Suprapubic skin (tissue), 4 donors: ENCODE results near the gene NR3C2. TPM values are rescaled to one million over a fixed set of nuclear protein-coding genes. Genes with fewer than 3 reads are reported as not detected.

Source experiments
- DNase-seq, 2 donors: peaks; one replicate each; pipeline ENCODE4 v3.0.0-alpha.2; 2019; ENCODE audit warnings: low spot score in 2 of 2
- H3K27ac ChIP-seq: fragments of 200-600 bp; sonication (generic); one replicate; pipeline ENCODE4 v1.5.1; 2019
- H3K27me3 ChIP-seq: fragments of 200-600 bp; sonication (generic); one replicate; pipeline ENCODE4 v1.5.1; 2019
- H3K36me3 ChIP-seq: fragments of 200-600 bp; sonication (generic); one replicate; pipeline ENCODE4 v1.5.1; 2019
- H3K4me1 ChIP-seq: fragments of 200-600 bp; sonication (generic); one replicate; pipeline ENCODE4 v1.5.1; 2019
- H3K4me3 ChIP-seq: fragments of 200-600 bp; sonication (generic); one replicate; pipeline ENCODE4 v1.5.1; 2019; ENCODE audit warnings: mild to moderate bottlenecking
- H3K9me3 ChIP-seq: fragments of 200-600 bp; sonication (generic); one replicate; pipeline ENCODE4 v1.5.1; 2019
- CTCF ChIP-seq, 2 donors: fragments of 200-600 bp in 1 of 2; fragments of 450-650 bp in 1 of 2; sonication (generic) in 1 of 2; IDR thresholded peaks; one replicate each; pipeline ENCODE4 v1.5.1; 2016 to 2019; ENCODE audit warnings: antibody characterized with exemption in 2 of 2, mild to moderate bottlenecking in 1 of 2, moderate library complexity in 1 of 2
- EP300 ChIP-seq: sonication (generic); formaldehyde crosslinking; IDR thresholded peaks from one replicate; pipeline ENCODE4 v1.6.1; 2017; ENCODE audit warnings: antibody characterized with exemption
- POLR2A ChIP-seq, 2 donors: fragments of 450-650 bp; IDR thresholded peaks; one replicate each; pipeline ENCODE4 v1.6.1; 2017; ENCODE audit warnings: antibody characterized with exemption in 2 of 2, mild to moderate bottlenecking in 2 of 2, moderate library complexity in 2 of 2
- POLR2AphosphoS5 ChIP-seq, 3 donors: sonication (generic); formaldehyde crosslinking; IDR thresholded peaks; one replicate each; pipeline ENCODE4 v1.6.1; 2017; ENCODE audit warnings: antibody characterized with exemption in 3 of 3
- WGBS: methylation state at CpG from one replicate; pipeline ENCODE4 v1.1.5; 2018; 5-methylcytosine and 5-hydroxymethylcytosine counted together
- total RNA-seq, 4 donors: library from RNA; depleted of rRNA; stranded (reverse); fragments of >200 nt; gene quantifications; one replicate each; pipeline ENCODE4 v1.1.0, GENCODE V29; 2016

NR3C2 gene
- total RNA-seq, 4 donors from 2014 or later = 7.3 to 12.1 (median 11.0) TPM

- Histone ChIP-seq H3K4me1 (peaks cover 5% of the 10 kb centered on the region), H3K27ac (no peak overlapping the region), H3K9me3 (no peaks in the 10 kb centered on the region), H3K27me3 (no peaks in the 10 kb centered on the region), H3K36me3 (no peaks in the 10 kb centered on the region), H3K4me3 (no peak overlapping the region)
- no peak for DNase-seq
- TF ChIP-seq EP300 = no peak
- TF ChIP-seq CTCF (IDR thresholded peaks at IDR 0.05) = no peak
- no peak for TF ChIP-seq POLR2A (IDR thresholded peaks at IDR 0.05)
- WGBS = 78% methylated on average over 3 of the region's 3 CpGs
These were observed 171.0 kb downstream of the NR3C2 start for GRCh38 chr4:148271166-148271565.

- DNase-seq = no peak
- Histone ChIP-seq H3K4me3 (no peak overlapping the region), H3K9me3 (no peaks in the 10 kb centered on the region), H3K27me3 (no peaks in the 10 kb centered on the region), H3K27ac (no peak overlapping the region), H3K4me1 (peaks cover 5% of the 10 kb centered on the region), H3K36me3 (no peaks in the 10 kb centered on the region)
- 9% methylated on average over 1 of the region's 1 CpG for WGBS
- TF ChIP-seq POLR2A (IDR thresholded peaks at IDR 0.05) = no peak
- TF ChIP-seq POLR2AphosphoS5 (IDR thresholded peaks at IDR 0.05) = no peak
- no peak for TF ChIP-seq EP300
- no peak for TF ChIP-seq CTCF (IDR thresholded peaks at IDR 0.05)
These were observed 171.6 kb downstream of the NR3C2 start for GRCh38 chr4:148270630-148271029.

GRCh38 chr4:148268835-148269234 lies 173.4 kb downstream of the NR3C2 start:
- TF ChIP-seq EP300 = no peak
- no peak for TF ChIP-seq POLR2A (IDR thresholded peaks at IDR 0.05)
- TF ChIP-seq CTCF (IDR thresholded peaks at IDR 0.05) = no peak
- TF ChIP-seq POLR2AphosphoS5 (IDR thresholded peaks at IDR 0.05) = no peak
- Histone ChIP-seq H3K9me3 (no peaks in the 10 kb centered on the region), H3K36me3 (no peaks in the 10 kb centered on the region), H3K4me1 (peaks cover 4% of the 10 kb centered on the region), H3K27ac (no peak overlapping the region), H3K4me3 (no peak overlapping the region), H3K27me3 (no peaks in the 10 kb centered on the region)
- WGBS = 85% methylated on average over 3 of the region's 3 CpGs
- DNase-seq = no peak

GRCh38 chr4:148266921-148267320 lies 175.3 kb downstream of the NR3C2 start:
- no peak overlapping the region for H3K27ac ChIP-seq
- no peaks in the 10 kb centered on the region for H3K9me3 ChIP-seq
- H3K4me3 ChIP-seq = no peak overlapping the region
- no peak for DNase-seq
- H3K4me1 ChIP-seq = no peaks in the 10 kb centered on the region
- H3K36me3 ChIP-seq = no peaks in the 10 kb centered on the region
- WGBS = 48% methylated on average over 2 of the region's 2 CpGs
- no peak for TF ChIP-seq CTCF (IDR thresholded peaks at IDR 0.05)
- no peak for TF ChIP-seq POLR2A (IDR thresholded peaks at IDR 0.05)
- no peak for TF ChIP-seq POLR2AphosphoS5 (IDR thresholded peaks at IDR 0.05)
- TF ChIP-seq EP300 = no peak
- H3K27me3 ChIP-seq = no peaks in the 10 kb centered on the region

- no peaks in the 10 kb centered on the region for H3K27me3 ChIP-seq
- no peak for DNase-seq
- 98% methylated on average over 7 of the region's 7 CpGs for WGBS
- H3K27ac ChIP-seq = no peak overlapping the region
- H3K4me1 ChIP-seq = no peaks in the 10 kb centered on the region
- no peaks in the 10 kb centered on the region for H3K36me3 ChIP-seq
- TF ChIP-seq POLR2A (IDR thresholded peaks at IDR 0.05) (no peak), CTCF (IDR thresholded peaks at IDR 0.05) (no peak), EP300 (no peak), POLR2AphosphoS5 (IDR thresholded peaks at IDR 0.05) (no peak)
- no peaks in the 10 kb centered on the region for H3K9me3 ChIP-seq
- H3K4me3 ChIP-seq = no peak overlapping the region
These were observed 176.0 kb downstream of the NR3C2 start for GRCh38 chr4:148266240-148266639.
